ENCODE measurements around the gene NEIL3.

GRCh38 chr4:177386278-177386815, 76.7 kb downstream of the NEIL3 start:
- TF ChIP-seq, protein P1, sequence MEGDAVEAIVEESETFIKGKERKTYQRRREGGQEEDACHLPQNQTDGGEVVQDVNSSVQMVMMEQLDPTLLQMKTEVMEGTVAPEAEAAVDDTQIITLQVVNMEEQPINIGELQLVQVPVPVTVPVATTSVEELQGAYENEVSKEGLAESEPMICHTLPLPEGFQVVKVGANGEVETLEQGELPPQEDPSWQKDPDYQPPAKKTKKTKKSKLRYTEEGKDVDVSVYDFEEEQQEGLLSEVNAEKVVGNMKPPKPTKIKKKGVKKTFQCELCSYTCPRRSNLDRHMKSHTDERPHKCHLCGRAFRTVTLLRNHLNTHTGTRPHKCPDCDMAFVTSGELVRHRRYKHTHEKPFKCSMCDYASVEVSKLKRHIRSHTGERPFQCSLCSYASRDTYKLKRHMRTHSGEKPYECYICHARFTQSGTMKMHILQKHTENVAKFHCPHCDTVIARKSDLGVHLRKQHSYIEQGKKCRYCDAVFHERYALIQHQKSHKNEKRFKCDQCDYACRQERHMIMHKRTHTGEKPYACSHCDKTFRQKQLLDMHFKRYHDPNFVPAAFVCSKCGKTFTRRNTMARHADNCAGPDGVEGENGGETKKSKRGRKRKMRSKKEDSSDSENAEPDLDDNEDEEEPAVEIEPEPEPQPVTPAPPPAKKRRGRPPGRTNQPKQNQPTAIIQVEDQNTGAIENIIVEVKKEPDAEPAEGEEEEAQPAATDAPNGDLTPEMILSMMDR (IDR thresholded peaks at IDR 0.05; ENCODE audit: low read depth, low read length, poor library complexity, severe bottlenecking), result no peak
- TF ChIP-seq EZH2phosphoT487 (IDR thresholded peaks at IDR 0.05; ENCODE audit: borderline replicate concordance, low read length), result no peak
